ENCODE results near the gene THAP8. TPM values are rescaled to one million over a fixed set of nuclear protein-coding genes. Genes with fewer than 3 reads are reported as not detected.
A peak's percentile ranks its signal among the peaks of the same experiment; 100 is the strongest.
"Not testable (repeated sequence)": the region's sequence is repeated elsewhere in the genome, so short reads cannot be mapped to it uniquely, and the experiment has no call there.

THAP8 gene
- total and polyA plus RNA-seq, 11 donors, result 2.3 to 7.3 (median 4.9) TPM

DNA sequence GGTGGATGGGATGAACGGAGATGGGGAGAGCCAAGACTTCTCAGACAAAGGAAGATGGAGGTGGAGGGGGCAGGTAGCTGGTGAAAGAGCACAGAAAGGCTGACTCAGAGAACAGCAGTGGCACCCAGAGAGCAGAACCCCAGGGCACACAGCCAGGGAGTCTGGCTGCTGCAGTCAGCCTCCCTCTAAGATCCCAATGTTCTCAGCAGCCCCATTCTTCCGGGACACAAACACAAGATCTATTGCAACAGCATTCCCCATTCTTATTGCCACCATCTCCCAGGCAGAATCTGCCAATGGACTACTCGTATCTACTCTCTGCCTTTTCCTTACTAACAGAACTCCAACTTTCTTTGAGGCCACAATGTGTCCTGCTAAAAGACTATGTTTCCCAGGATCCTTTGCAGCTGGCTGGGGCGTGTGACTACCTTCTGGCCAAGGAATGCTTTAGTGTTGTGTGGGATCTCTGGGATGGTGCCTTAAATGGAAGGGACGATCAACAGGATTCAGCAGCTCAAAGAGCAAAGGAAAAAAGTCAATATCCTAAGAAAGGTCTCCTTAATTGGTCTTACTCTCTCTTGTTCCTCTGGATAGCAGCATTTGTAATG, 7.5 kb downstream of the THAP8 start:
- WGBS, 4 donors, result 89 to 95% (median 92%) methylated on average over 5 of the region's 5 CpGs
- ATAC-seq, result no peak
- Histone ChIP-seq H3K27me3 (no peaks in the 10 kb centered on the region), H3K9me3 (no peaks in the 10 kb centered on the region), H3K27ac (peak overlapping the region in 1 of 12 donors; percentile 64), H3K4me3 (no peak overlapping the region), H3K36me3 (no peaks in the 10 kb centered on the region), H3K4me1 (peaks cover 0 to 6% (median 0%) of the 10 kb centered on the region in 12 donors)
- intact Hi-C loops (cut with DNase I), result no loop called here
- no peak for DNase-seq
- TF ChIP-seq POLR2A (IDR thresholded peaks at IDR 0.05), result no peak
- TF ChIP-seq, protein P1, sequence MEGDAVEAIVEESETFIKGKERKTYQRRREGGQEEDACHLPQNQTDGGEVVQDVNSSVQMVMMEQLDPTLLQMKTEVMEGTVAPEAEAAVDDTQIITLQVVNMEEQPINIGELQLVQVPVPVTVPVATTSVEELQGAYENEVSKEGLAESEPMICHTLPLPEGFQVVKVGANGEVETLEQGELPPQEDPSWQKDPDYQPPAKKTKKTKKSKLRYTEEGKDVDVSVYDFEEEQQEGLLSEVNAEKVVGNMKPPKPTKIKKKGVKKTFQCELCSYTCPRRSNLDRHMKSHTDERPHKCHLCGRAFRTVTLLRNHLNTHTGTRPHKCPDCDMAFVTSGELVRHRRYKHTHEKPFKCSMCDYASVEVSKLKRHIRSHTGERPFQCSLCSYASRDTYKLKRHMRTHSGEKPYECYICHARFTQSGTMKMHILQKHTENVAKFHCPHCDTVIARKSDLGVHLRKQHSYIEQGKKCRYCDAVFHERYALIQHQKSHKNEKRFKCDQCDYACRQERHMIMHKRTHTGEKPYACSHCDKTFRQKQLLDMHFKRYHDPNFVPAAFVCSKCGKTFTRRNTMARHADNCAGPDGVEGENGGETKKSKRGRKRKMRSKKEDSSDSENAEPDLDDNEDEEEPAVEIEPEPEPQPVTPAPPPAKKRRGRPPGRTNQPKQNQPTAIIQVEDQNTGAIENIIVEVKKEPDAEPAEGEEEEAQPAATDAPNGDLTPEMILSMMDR (IDR thresholded peaks at IDR 0.05), result no peak

DNA sequence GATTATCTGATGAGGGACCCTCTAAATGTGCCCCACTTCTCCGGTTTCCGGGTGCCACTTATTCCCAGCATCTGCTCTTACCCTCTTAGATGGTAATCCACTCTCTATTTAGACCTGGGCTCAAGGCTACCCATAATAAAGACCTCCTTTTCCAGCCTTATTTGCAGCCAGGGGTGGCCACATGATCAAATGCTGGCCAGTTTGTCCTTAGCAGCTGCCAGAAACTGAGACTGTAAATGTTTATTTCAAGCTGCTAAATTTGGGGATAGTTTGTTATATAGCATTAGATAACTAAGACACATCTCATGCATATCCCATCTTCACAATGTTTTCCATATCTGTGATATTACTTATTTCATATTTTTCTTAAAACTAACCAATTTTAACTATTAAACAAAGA, 10.1 kb downstream of the THAP8 start:
- Histone ChIP-seq H3K36me3 (peaks cover 0 to 6% (median 4%) of the 10 kb centered on the region in 9 donors), H3K27ac (peak overlapping the region in 1 of 12 donors; percentile 64), H3K9me3 (no peaks in the 10 kb centered on the region), H3K27me3 (no peaks in the 10 kb centered on the region), H3K4me1 (peaks cover 0 to 7% (median 0%) of the 10 kb centered on the region in 12 donors), H3K4me3 (no peak overlapping the region)
- intact Hi-C loops (cut with DNase I), result no loop called here
- DNase-seq (no peak), ATAC-seq (no peak)
- WGBS, 4 donors, result 84 to 97% (median 94%) methylated on average over 2 of the region's 2 CpGs
- TF ChIP-seq, protein P1 (IDR thresholded peaks at IDR 0.05), result no peak
- no peak for TF ChIP-seq POLR2A (IDR thresholded peaks at IDR 0.05)

DNA sequence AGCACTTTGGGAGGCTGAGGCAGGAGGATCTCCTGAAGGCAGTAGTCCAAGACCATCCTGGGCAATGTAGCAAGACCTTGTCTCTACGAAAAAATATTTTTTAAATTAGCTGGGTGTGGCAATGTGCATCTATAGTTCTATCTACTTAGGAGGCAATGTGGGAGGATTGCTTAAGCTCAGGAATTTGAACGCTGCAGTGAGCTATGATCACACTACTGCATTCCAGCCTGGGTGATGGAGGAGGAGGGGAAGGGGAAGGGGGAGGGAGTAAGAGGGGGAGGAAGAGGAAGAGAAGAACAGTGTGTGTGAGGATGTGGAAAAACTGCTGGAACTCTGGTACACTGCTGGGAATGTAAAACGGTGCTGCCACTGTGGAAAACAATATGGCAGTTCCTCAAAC, 12.3 kb downstream of the THAP8 start:
- H3K4me1 ChIP-seq, result peaks cover 0 to 7% (median 0%) of the 10 kb centered on the region in 12 donors
- H3K27ac ChIP-seq, result peak overlapping the region in 1 of 12 donors; percentile 64
- no peaks in the 10 kb centered on the region for H3K27me3 ChIP-seq
- 18 to 25% (median 20%) methylated on average over 3 of the region's 3 CpGs for WGBS, 4 donors
- no peaks in the 10 kb centered on the region for H3K9me3 ChIP-seq
- H3K4me3 ChIP-seq, result no peak overlapping the region
- intact Hi-C loops (cut with DNase I), result no loop called here
- DNase-seq (no peak), ATAC-seq (peak in 3 of 4 donors; percentile 42 to 70 (median 64))
- peaks cover 0 to 19% (median 8%) of the 10 kb centered on the region in 9 donors for H3K36me3 ChIP-seq
- TF ChIP-seq, protein P1 (IDR thresholded peaks at IDR 0.05), result no peak
- TF ChIP-seq POLR2A (IDR thresholded peaks at IDR 0.05), result no peak

DNA sequence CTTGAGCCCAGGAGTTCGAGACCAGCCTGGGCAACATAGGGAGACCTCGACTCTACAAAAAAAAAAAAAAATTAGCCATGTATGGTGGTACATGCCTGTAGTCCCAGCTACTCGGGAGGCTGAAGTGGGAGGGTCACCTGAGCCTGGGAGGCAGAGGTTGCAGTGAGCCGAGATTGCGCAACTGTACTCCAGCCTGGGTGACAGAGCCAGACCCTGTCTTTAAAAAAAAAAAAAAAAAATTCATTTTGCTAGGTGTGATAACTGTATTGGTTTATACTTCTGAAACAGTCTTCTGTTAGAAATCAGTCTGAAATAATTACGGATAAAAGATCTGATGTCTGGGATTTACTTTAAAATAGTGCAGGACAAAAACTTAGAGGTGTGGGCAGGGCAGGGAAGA, 13.0 kb downstream of the THAP8 start:
- peak overlapping the region in 1 of 12 donors; percentile 64 for H3K27ac ChIP-seq
- peaks cover 0 to 19% (median 8%) of the 10 kb centered on the region in 9 donors for H3K36me3 ChIP-seq
- WGBS, 4 donors, result 91 to 94% (median 92%) methylated on average over 6 of the region's 6 CpGs
- H3K4me3 ChIP-seq; H3K4me1 ChIP-seq; H3K27me3 ChIP-seq; ATAC-seq; intact Hi-C loops (cut with DNase I); H3K9me3 ChIP-seq; DNase-seq: not testable (repeated sequence)

DNA sequence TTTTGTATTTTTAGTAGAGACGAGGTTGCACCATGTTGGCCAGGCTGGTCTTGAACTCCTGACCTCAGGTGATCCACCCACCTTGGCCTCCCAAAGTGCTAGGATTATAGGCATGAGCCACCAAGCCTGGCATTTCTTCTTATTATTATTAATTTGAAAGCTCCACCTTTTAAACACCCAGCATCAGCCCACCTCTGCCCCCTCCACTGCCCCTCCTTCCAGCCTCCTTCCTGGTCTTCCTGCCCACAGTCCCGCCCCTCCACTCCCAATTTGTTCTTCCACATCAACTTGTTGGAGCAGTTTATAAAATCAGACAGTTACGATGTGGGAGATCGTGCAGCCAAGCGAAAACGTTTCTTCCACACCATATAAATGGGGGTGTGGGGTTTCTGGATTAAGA, 13.6 kb downstream of the THAP8 start:
- ATAC-seq (no peak), DNase-seq (no peak)
- Histone ChIP-seq H3K9me3 (no peaks in the 10 kb centered on the region), H3K27ac (peak overlapping the region in 1 of 12 donors; percentile 64), H3K4me3 (no peak overlapping the region), H3K27me3 (no peaks in the 10 kb centered on the region), H3K36me3 (peaks cover 0 to 19% (median 8%) of the 10 kb centered on the region in 9 donors), H3K4me1 (peaks cover 0 to 7% (median 0%) of the 10 kb centered on the region in 12 donors)
- no peak for TF ChIP-seq POLR2A (IDR thresholded peaks at IDR 0.05)
- TF ChIP-seq, protein P1 (IDR thresholded peaks at IDR 0.05), result no peak
- WGBS, 4 donors, result 88 to 92% (median 90%) methylated on average over 6 of the region's 6 CpGs
- intact Hi-C loops (cut with DNase I), result no loop called here
